Prostate gland (tissue), 2 donors: ENCODE data around the gene RDH16. TPM values are rescaled to one million over a fixed set of nuclear protein-coding genes. Genes with fewer than 3 reads are reported as not detected.

Experiments used
- DNase-seq: peaks from one replicate; pipeline ENCODE4 v3.0.0-alpha.2; 2019; ENCODE audit warnings: low spot score
- H3K27ac ChIP-seq, 2 donors: fragments of 200-600 bp; sonication (generic); 2 replicates each; pipeline ENCODE4 v1.5.1; 2017 to 2019
- H3K27me3 ChIP-seq: fragments of 200-600 bp; sonication (generic); replicated peaks from 2 replicates; pipeline ENCODE4 v1.5.1; 2019; ENCODE audit not compliant: insufficient read depth
- H3K36me3 ChIP-seq, 2 donors: fragments of 200-600 bp; sonication (generic); 1 replicate in 1 of 2; 2 replicates in 1 of 2; pipeline versions ENCODE4 v1.5.1 to v1.8.1; 2017 to 2019
- H3K4me1 ChIP-seq: fragments of 200-600 bp; sonication (generic); replicated peaks from 2 replicates; pipeline ENCODE4 v1.5.1; 2019
- H3K4me3 ChIP-seq, 2 donors: fragments of 200-600 bp; sonication (generic); 2 replicates each; pipeline ENCODE4 v1.5.1; 2017 to 2019
- H3K9me3 ChIP-seq: fragments of 200-600 bp; sonication (generic); 2 replicates; pipeline ENCODE4 v1.5.1; 2017
- POLR2A ChIP-seq: fragments of 450-650 bp; IDR thresholded peaks from one replicate; pipeline ENCODE4 v1.6.1; 2016; ENCODE audit warnings: antibody characterized with exemption, mild to moderate bottlenecking
- POLR2AphosphoS5 ChIP-seq: sonication (generic); formaldehyde crosslinking; IDR thresholded peaks from one replicate; pipeline ENCODE4 v1.6.1; 2017; ENCODE audit warnings: antibody characterized with exemption
- WGBS: methylation state at CpG from one replicate; pipeline ENCODE4 v1.1.5; 2018; 5-methylcytosine and 5-hydroxymethylcytosine counted together
- intact Hi-C: fragments of 100-400 bp; cut with DNase I; formaldehyde crosslinking; loops from one replicate; pipeline ENCODE4 v1.14.2; 2022
- total RNA-seq, 2 donors: library from RNA; depleted of rRNA; stranded (reverse); fragments of >200 nt; gene quantifications; one replicate each; pipeline ENCODE4 v1.1.0, GENCODE V29; 2016
- TF ChIP-seq, protein P1 (sequence below), 4 experiments: fragments of 200-600 bp in 2 of 4; fragments of 450-650 bp in 2 of 4; sonication (generic) in 2 of 4; IDR thresholded peaks; 1 replicate in 3 of 4; 2 replicates in 1 of 4; pipeline ENCODE4 v1.5.1; 2016 to 2019; ENCODE audit warnings: antibody characterized with exemption in 4 of 4, mild to moderate bottlenecking in 2 of 4, moderate library complexity in 2 of 4

RDH16 gene
- total RNA-seq, 2 donors from 2014 or later, result 4.4 to 7.8 TPM

DNA sequence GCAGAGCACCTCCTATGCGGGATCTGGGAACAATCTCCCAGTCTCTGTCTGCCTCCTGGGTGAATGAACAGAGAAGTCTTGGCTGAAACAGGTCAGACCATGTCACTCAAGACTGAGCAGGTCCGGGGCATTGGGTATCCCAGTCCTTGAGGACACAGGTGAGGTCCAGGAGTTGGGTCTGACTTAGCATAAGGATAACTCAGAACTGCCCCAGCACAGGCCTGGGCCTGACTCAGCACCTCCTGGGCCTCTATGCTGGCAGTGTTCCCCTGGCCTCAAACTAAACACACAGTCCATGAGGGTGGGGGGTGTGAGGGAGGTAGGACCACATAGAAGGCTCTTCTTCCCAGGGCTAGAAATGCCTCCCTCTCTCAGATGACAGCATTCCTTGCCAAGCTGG is 21.7 kb downstream of the RDH16 start:
- H3K4me1 ChIP-seq, result no peaks in the 10 kb centered on the region
- H3K9me3 ChIP-seq, result no peaks in the 10 kb centered on the region
- intact Hi-C loops, result no loop called here
- no peaks in the 10 kb centered on the region for H3K36me3 ChIP-seq
- no peak for DNase-seq
- 57% methylated on average over 2 of the region's 2 CpGs for WGBS
- H3K27ac ChIP-seq, result no peak overlapping the region
- TF ChIP-seq POLR2AphosphoS5 (no peak), POLR2A (no peak)
- TF ChIP-seq, protein P1, sequence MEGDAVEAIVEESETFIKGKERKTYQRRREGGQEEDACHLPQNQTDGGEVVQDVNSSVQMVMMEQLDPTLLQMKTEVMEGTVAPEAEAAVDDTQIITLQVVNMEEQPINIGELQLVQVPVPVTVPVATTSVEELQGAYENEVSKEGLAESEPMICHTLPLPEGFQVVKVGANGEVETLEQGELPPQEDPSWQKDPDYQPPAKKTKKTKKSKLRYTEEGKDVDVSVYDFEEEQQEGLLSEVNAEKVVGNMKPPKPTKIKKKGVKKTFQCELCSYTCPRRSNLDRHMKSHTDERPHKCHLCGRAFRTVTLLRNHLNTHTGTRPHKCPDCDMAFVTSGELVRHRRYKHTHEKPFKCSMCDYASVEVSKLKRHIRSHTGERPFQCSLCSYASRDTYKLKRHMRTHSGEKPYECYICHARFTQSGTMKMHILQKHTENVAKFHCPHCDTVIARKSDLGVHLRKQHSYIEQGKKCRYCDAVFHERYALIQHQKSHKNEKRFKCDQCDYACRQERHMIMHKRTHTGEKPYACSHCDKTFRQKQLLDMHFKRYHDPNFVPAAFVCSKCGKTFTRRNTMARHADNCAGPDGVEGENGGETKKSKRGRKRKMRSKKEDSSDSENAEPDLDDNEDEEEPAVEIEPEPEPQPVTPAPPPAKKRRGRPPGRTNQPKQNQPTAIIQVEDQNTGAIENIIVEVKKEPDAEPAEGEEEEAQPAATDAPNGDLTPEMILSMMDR (IDR thresholded peaks at IDR 0.05), result no peak
- H3K27me3 ChIP-seq, result no peaks in the 10 kb centered on the region
- H3K4me3 ChIP-seq, result no peak overlapping the region

DNA sequence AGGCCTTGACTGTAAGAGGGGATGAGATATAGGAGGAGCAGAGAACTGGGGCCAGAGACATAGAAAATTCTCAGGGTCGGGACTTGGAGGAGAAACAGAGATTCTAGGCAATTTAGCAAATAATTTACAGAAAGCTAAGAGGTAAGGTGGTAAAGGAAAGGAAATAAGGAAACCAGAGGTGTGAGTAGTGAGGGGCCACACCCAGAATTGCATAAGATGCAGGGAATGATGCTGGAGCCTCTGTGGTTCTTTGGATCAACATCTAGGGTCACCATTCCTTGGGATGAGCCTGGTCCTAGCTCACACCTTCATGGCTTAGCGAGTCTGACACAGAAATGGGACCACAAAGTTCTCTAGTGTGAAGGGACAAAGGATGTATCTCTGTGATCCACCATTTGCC is 22.3 kb downstream of the RDH16 start:
- H3K36me3 ChIP-seq, result no peaks in the 10 kb centered on the region
- 79% methylated on average over 2 of the region's 2 CpGs for WGBS
- H3K4me1 ChIP-seq, result no peaks in the 10 kb centered on the region
- no peak for DNase-seq
- intact Hi-C loops, result no loop called here
- no peak overlapping the region for H3K4me3 ChIP-seq
- no peak for TF ChIP-seq POLR2A
- no peak for TF ChIP-seq POLR2AphosphoS5
- TF ChIP-seq, protein P1 (IDR thresholded peaks at IDR 0.05), result no peak
- no peaks in the 10 kb centered on the region for H3K9me3 ChIP-seq
- H3K27ac ChIP-seq, result no peak overlapping the region
- H3K27me3 ChIP-seq, result no peaks in the 10 kb centered on the region

DNA sequence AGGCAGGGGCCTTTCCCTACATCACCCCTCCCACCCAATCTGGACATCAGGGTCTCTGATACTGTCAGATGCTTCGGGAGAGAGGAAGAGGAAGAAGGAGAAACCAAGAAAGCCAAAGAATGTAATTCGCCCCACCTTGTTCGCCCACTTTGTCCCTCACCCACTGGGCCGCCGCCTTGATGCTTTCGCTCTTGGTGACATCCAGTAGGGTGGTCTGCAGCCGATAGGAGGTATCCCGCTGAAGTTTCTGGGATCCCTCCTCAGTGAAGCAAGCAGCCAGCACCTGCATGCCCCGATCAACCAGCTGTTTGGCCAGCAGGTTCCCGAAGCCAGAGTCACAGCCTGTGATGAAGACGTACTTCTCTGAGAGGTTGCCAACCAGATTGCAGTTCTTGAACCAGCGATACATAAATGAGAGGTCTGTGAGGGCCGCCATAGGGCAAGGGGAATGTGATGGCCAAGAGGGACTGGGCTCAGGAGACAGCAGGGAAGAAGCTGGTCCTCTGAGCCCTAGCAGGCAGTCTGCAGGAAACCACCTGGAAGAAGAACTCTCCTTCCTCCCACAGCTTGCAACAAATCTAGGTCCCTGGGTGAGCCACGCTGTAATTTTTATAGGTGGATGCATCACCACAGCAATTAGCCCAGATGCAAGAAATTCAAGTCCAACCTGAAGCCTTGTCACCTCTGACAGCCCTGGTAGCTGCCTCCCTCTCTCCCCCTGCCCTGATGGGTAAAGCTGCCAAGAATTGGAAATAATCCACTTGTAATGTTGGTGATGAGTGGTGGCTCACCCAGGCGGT is 23.4 kb downstream of the RDH16 start, which contains the start of gene SDR9C7:
TSS of gene SDR9C7 (minus strand) at position 583 of the 800 bp plus-strand sequence. CDS start at position 436, 147 bp downstream.
- intact Hi-C loops, result no loop called here
- Histone ChIP-seq H3K4me1 (no peaks in the 10 kb centered on the region), H3K27me3 (no peaks in the 10 kb centered on the region), H3K4me3 (no peak within 1 kb of the TSS), H3K27ac (no peak within 1 kb of the TSS), H3K9me3 (no peaks in the 10 kb centered on the region), H3K36me3 (no peaks in the 10 kb centered on the region)
- TF ChIP-seq POLR2AphosphoS5, result no peak
- TF ChIP-seq POLR2A, result no peak
- TF ChIP-seq, protein P1 (IDR thresholded peaks at IDR 0.05), result no peak
- WGBS, result 91% methylated on average over 15 of the region's 15 CpGs
- no peak for DNase-seq

DNA sequence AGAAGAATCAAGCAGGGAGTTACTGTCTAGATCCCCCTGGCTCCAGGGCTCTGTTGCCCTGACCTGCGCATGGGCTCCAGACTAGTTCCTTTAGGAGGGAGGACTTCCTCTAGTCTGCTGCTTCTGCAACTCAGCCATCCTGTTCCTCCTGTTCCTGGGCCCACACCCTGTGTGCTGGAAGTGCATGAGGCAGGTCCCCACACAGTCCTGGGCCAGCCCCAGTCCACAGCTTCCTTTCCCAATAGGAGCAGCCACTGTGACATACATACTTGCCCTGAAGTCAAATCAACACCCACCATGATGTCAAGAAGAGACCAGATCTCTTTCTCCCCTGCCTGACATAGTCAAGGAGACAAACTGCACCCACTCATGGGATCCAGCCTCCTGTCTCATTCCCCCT is 24.5 kb downstream of the RDH16 start:
- no peak overlapping the region for H3K4me3 ChIP-seq
- no peaks in the 10 kb centered on the region for H3K36me3 ChIP-seq
- peak; percentile 23 for DNase-seq
- 94% methylated on average over 1 of the region's 1 CpG for WGBS
- intact Hi-C loops, result no loop called here
- no peaks in the 10 kb centered on the region for H3K27me3 ChIP-seq
- H3K27ac ChIP-seq, result no peak overlapping the region
- TF ChIP-seq POLR2A (no peak), POLR2AphosphoS5 (no peak)
- TF ChIP-seq, protein P1 (IDR thresholded peaks at IDR 0.05), result no peak
- no peaks in the 10 kb centered on the region for H3K9me3 ChIP-seq
- H3K4me1 ChIP-seq, result no peaks in the 10 kb centered on the region

DNA sequence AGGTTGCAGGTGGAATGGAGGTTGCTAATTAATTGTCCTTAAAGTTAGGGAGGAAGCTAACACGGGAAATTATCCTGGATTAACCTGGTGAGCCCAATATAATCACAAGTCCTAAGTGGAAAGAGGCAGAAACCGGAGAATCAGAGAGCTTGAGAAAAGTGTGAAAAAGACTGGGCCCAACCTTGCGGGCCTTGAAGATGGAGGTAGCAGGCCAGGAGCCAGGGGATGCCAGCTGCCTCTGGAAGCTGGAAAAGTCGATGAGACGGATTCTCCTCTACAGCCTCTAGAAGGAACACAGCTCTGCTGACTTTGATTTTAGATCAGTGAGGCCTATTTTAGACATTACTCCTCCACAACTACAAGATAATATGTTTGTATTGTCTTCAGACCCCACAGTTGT is 25.3 kb downstream of the RDH16 start:
- H3K27ac ChIP-seq, result no peak overlapping the region
- WGBS, result 69% methylated on average over 5 of the region's 5 CpGs

More for the DNA sequence above, 25.3 kb downstream of the RDH16 start:
- Histone ChIP-seq H3K27me3 (no peaks in the 10 kb centered on the region), H3K4me3 (no peak overlapping the region), H3K36me3 (no peaks in the 10 kb centered on the region), H3K4me1 (no peaks in the 10 kb centered on the region), H3K9me3 (no peaks in the 10 kb centered on the region)
- no peak for DNase-seq
- TF ChIP-seq, protein P1 (IDR thresholded peaks at IDR 0.05), result no peak
- no peak for TF ChIP-seq POLR2A
- TF ChIP-seq POLR2AphosphoS5, result no peak
- intact Hi-C loops, result no loop called here
